GM12892 (cell line): ENCODE results near the gene SV2C.

Experiments
- POLR2A ChIP-seq: IDR thresholded peaks from 2 replicates; pipeline ENCODE4 v1.6.1; 2011; ENCODE audit warnings: low read depth, low read length, control low read depth
- POLR2AphosphoS5 ChIP-seq: IDR thresholded peaks from 2 replicates; pipeline ENCODE4 v1.6.1; 2011; ENCODE audit warnings: low read depth, low read length, control low read depth

GRCh38 chr5:76041863-76042262 is 41.3 kb upstream of the SV2C start:
- TF ChIP-seq POLR2A: no peak
- TF ChIP-seq POLR2AphosphoS5: no peak
